SK-N-SH (cell line): Measurements from ENCODE around the gene EFCAB6. TPM values are rescaled to one million over a fixed set of nuclear protein-coding genes. Genes with fewer than 3 reads are reported as not detected.

Experiments used
- CTCF ChIA-PET: fragments of 300-600, 350-600 bp; formaldehyde crosslinking; extraction: SDS; loops from one replicate; lab custom pipeline; 2021; lab: Yijun Ruan, JAX
- POLR2A ChIA-PET: fragments of 350-600 bp; sonication (Branson Sonifier 250); formaldehyde crosslinking; extraction: SDS; loops from one replicate; lab custom pipeline; 2020; ENCODE audit warnings: antibody characterized with exemption, inconsistent platforms; lab: Yijun Ruan, JAX
- DNase-seq: peaks from one replicate; pipeline ENCODE4 v3.0.0; 2012
- H2AFZ ChIP-seq: fragments of 200-600 bp; sonication (generic); 2 replicates; pipeline ENCODE4 v1.8.1; 2016; ENCODE audit warnings: antibody characterized with exemption, mild to moderate bottlenecking, low read depth
- H3F3A ChIP-seq: fragments of 200-600 bp; sonication (generic); replicated peaks from 2 replicates; pipeline ENCODE3; 2016; ENCODE audit warnings: antibody characterized with exemption, mild to moderate bottlenecking; ENCODE audit not compliant: insufficient read depth
- H3K27ac ChIP-seq, 2 experiments: fragments of 200-500 bp in 1 of 2; fragments of 200-600 bp in 1 of 2; sonication (Bioruptor generic) in 1 of 2; sonication (generic), shearing (Covaris generic) in 1 of 2; 2 replicates each; pipeline versions ENCODE4 v1.5.1 to v1.6.1; 2014 to 2016; ENCODE audit warnings: low read depth in 2 of 2, inconsistent platforms in 1 of 2, low read length in 1 of 2, mild to moderate bottlenecking in 1 of 2, mixed read lengths in 1 of 2
- H3K27me3 ChIP-seq: fragments of 200-600 bp; sonication (generic), shearing (Covaris generic); 2 replicates; pipeline ENCODE4 v1.6.1; 2016; ENCODE audit warnings: mixed run types; ENCODE audit not compliant: insufficient read depth
- H3K36me3 ChIP-seq, 2 experiments: fragments of 200-500 bp in 1 of 2; fragments of 200-600 bp in 1 of 2; sonication (Bioruptor generic) in 1 of 2; sonication (generic) in 1 of 2; replicated peaks in 1 of 2; 2 replicates each; pipeline versions ENCODE3 to v1.5.1; 2014 to 2016; ENCODE audit warnings: low read length in 1 of 2, mild to moderate bottlenecking in 1 of 2; ENCODE audit not compliant: insufficient read depth in 2 of 2, control insufficient read depth in 1 of 2
- H3K4me1 ChIP-seq, 2 experiments: fragments of 200-500 bp in 1 of 2; fragments of 200-600 bp in 1 of 2; sonication (Bioruptor generic) in 1 of 2; sonication (generic), shearing (Covaris generic) in 1 of 2; 2 replicates each; pipeline versions ENCODE4 v1.5.1 to v1.6.1; 2014 to 2016; ENCODE audit warnings: low read depth in 1 of 2, low read length in 1 of 2, mixed run types in 1 of 2; ENCODE audit not compliant: insufficient read depth in 2 of 2, control insufficient read depth in 1 of 2
- H3K4me2 ChIP-seq: fragments of 200-600 bp; sonication (generic), shearing (Covaris generic); 2 replicates; pipeline ENCODE4 v1.6.1; 2017; ENCODE audit warnings: mixed run types
- H3K4me3 ChIP-seq, 2 experiments: fragments of 200-500 bp in 1 of 2; fragments of 200-600 bp in 1 of 2; sonication (Bioruptor generic) in 1 of 2; sonication (generic), shearing (Covaris generic) in 1 of 2; 2 replicates each; pipeline versions ENCODE4 v1.5.1 to v1.8.1; 2014 to 2016; ENCODE audit warnings: low read depth in 2 of 2, inconsistent platforms in 1 of 2, low read length in 1 of 2, mild to moderate bottlenecking in 1 of 2, mixed read lengths in 1 of 2, moderate library complexity in 1 of 2
- H3K79me2 ChIP-seq: fragments of 200-600 bp; sonication (generic); 2 replicates; pipeline ENCODE4 v1.8.1; 2017; ENCODE audit warnings: mild to moderate bottlenecking; ENCODE audit not compliant: insufficient read depth
- H3K9ac ChIP-seq: fragments of 200-600 bp; sonication (generic); 2 replicates; pipeline ENCODE4 v1.6.1; 2017; ENCODE audit warnings: mixed run types
- H3K9me2 ChIP-seq: fragments of 200-600 bp; sonication (generic); 2 replicates; pipeline ENCODE4 v1.6.1; 2017; ENCODE audit warnings: mixed run types
- H3K9me3 ChIP-seq: fragments of 200-600 bp; sonication (generic); 2 replicates; pipeline ENCODE4 v1.6.1; 2017; ENCODE audit warnings: mixed run types, mild to moderate bottlenecking, moderate library complexity
- H4K20me1 ChIP-seq: fragments of 200-600 bp; sonication (generic); 2 replicates; pipeline ENCODE4 v1.6.1; 2017; ENCODE audit warnings: mild to moderate bottlenecking, mixed run types; ENCODE audit not compliant: insufficient read depth
- ELF1 ChIP-seq: IDR thresholded peaks from 2 replicates; pipeline ENCODE4 v1.4.0; 2012
- EP300 ChIP-seq, 2 experiments: IDR thresholded peaks; 2 replicates each; pipeline versions ENCODE4 v1.4.0 to v1.6.1; 2012; ENCODE audit warnings: borderline replicate concordance in 1 of 2, low read depth in 1 of 2, low read length in 1 of 2
- EZH2phosphoT487 ChIP-seq: fragments of 200-600 bp; sonication (generic); IDR thresholded peaks from 2 replicates; pipeline ENCODE4 v1.6.1; 2017; ENCODE audit warnings: low read depth, mixed run types, mild to moderate bottlenecking, antibody characterized with exemption, moderate library complexity, borderline replicate concordance
- FOSL2 ChIP-seq: IDR thresholded peaks from 2 replicates; pipeline ENCODE4 v1.4.0; 2012; ENCODE audit warnings: low read depth, mild to moderate bottlenecking, moderate library complexity, borderline replicate concordance
- FOXJ3 ChIP-seq: sonication (generic); formaldehyde crosslinking; IDR thresholded peaks from 2 replicates; pipeline ENCODE4 v1.5.1; 2020; ENCODE audit warnings: mild to moderate bottlenecking, missing genetic modification reagents
- FOXM1 ChIP-seq: IDR thresholded peaks from 2 replicates; pipeline ENCODE4 v1.4.0; 2012; ENCODE audit warnings: low read depth, mild to moderate bottlenecking
- GABPA ChIP-seq: IDR thresholded peaks from 2 replicates; pipeline ENCODE4 v1.4.0; 2012; ENCODE audit warnings: low read depth, mild to moderate bottlenecking
- GATA2 ChIP-seq: sonication (generic); formaldehyde crosslinking; IDR thresholded peaks from 2 replicates; pipeline ENCODE4 v1.5.0; 2020; ENCODE audit warnings: mild to moderate bottlenecking, missing genetic modification reagents
- JUND ChIP-seq: IDR thresholded peaks from 2 replicates; pipeline ENCODE4 v1.4.0; 2012
- MAX ChIP-seq: IDR thresholded peaks from 2 replicates; pipeline ENCODE4 v1.4.0; 2012; ENCODE audit warnings: low read depth
- MXI1 ChIP-seq: IDR thresholded peaks from 2 replicates; pipeline ENCODE4 v1.6.1; 2012; ENCODE audit warnings: mild to moderate bottlenecking, low read depth, low read length, improper control_type of control experiment
- PBX3 ChIP-seq: IDR thresholded peaks from 2 replicates; pipeline ENCODE4; 2012
- RAD21 ChIP-seq: IDR thresholded peaks from 2 replicates; pipeline ENCODE4 v1.6.1; 2012; ENCODE audit warnings: mild to moderate bottlenecking, low read length
- RFX5 ChIP-seq: IDR thresholded peaks from 2 replicates; pipeline ENCODE4 v1.6.1; 2012; ENCODE audit warnings: mild to moderate bottlenecking, improper control_type of control experiment, low read length
- RXRA ChIP-seq: IDR thresholded peaks from 2 replicates; pipeline ENCODE4 v1.4.0; 2012; ENCODE audit warnings: low read depth, mild to moderate bottlenecking, borderline replicate concordance
- SIN3A ChIP-seq: IDR thresholded peaks from 2 replicates; pipeline ENCODE4 v1.6.1; 2012; ENCODE audit warnings: low read depth, mild to moderate bottlenecking, low read length, moderate library complexity, borderline replicate concordance
- TAF1 ChIP-seq: IDR thresholded peaks from 2 replicates; pipeline ENCODE4 v1.6.1; 2012; ENCODE audit warnings: low read depth, mild to moderate bottlenecking, low read length, moderate library complexity, borderline replicate concordance
- TCF12 ChIP-seq: IDR thresholded peaks from 2 replicates; pipeline ENCODE4 v1.4.0; 2012
- TEAD4 ChIP-seq: IDR thresholded peaks from 2 replicates; pipeline ENCODE4 v1.4.0; 2012; ENCODE audit warnings: mild to moderate bottlenecking, borderline replicate concordance; ENCODE audit not compliant: insufficient read depth
- USF2 ChIP-seq: fragments of 150-350 bp; IDR thresholded peaks from 2 replicates; pipeline ENCODE4 v1.6.1; 2017; ENCODE audit warnings: antibody characterized with exemption, low read length, low read depth, borderline replicate concordance
- YY1 ChIP-seq: IDR thresholded peaks from 2 replicates; pipeline ENCODE4 v1.4.0; 2012; ENCODE audit warnings: low read depth, mild to moderate bottlenecking
- ZBTB33 ChIP-seq: IDR thresholded peaks from 2 replicates; pipeline ENCODE4 v1.4.0; 2012; ENCODE audit warnings: low read depth, borderline replicate concordance
- WGBS: methylation state at CpG from one replicate; pipeline ENCODE4 v1.1.6; 2017; ENCODE audit warnings: low lambda C conversion rate; 5-methylcytosine and 5-hydroxymethylcytosine counted together
- polyA plus RNA-seq, 3 experiments: library from polyadenylated mRNA; depleted of rRNA; stranded (reverse); fragments of >200 nt; gene quantifications; 2 replicates each; pipeline ENCODE4 v1.2.3, GENCODE V29; 2012
- TF ChIP-seq, protein P1 (sequence below): fragments of 200-600 bp; sonication (generic); IDR thresholded peaks from 2 replicates; pipeline ENCODE4 v1.6.1; 2017; ENCODE audit warnings: antibody characterized with exemption, mild to moderate bottlenecking, moderate library complexity

Gene EFCAB6
- polyA plus RNA-seq, 1 of the 3 experiments (the other 2 are of a cell fraction): 0.46 TPM

- H3K4me3 ChIP-seq: no peak overlapping the region
- POLR2A ChIA-PET: no interaction called here
- H3K9me2 ChIP-seq: no peaks in the 10 kb centered on the region
- peak overlapping the region in 1 of 2 experiments; percentile 93; a peak in 2 of 4 replicates for H3K27ac ChIP-seq
- H3K36me3 ChIP-seq: no peaks in the 10 kb centered on the region
- H4K20me1 ChIP-seq: no peaks in the 10 kb centered on the region
- H3K27me3 ChIP-seq: no peaks in the 10 kb centered on the region
- H2AFZ ChIP-seq: no peak overlapping the region
- TF ChIP-seq PBX3: peak; percentile 90
- TF ChIP-seq YY1: no peak
- no peak for TF ChIP-seq USF2
- TF ChIP-seq GABPA: no peak
- no peak for TF ChIP-seq TAF1
- peak; percentile 46; the same call in 1 of the 2 replicates for TF ChIP-seq FOSL2
- no peak for TF ChIP-seq RAD21
- peak; percentile 64 for TF ChIP-seq JUND
- peak; percentile 57; the same call in 1 of the 2 replicates for TF ChIP-seq TEAD4
- peak in 1 of 2 experiments; percentile 75; a peak in 2 of 4 replicates for TF ChIP-seq EP300 (IDR thresholded peaks at IDR 0.05; ENCODE audit: borderline replicate concordance in 1 of 2, low read depth in 1 of 2, low read length in 1 of 2)
- TF ChIP-seq ZBTB33: no peak
- TF ChIP-seq RXRA: no peak
- TF ChIP-seq TCF12: peak; percentile 74
- TF ChIP-seq, all 33 proteins: peak for 6
- Histone ChIP-seq H3K9me3 (no peaks in the 10 kb centered on the region), H3K9ac (no peak overlapping the region), H3K4me2 (no peak overlapping the region), H3K79me2 (no peaks in the 10 kb centered on the region), H3K4me1 (no peaks in the 10 kb centered on the region), H3F3A (peaks cover 6% of the 10 kb centered on the region)
- CTCF ChIA-PET: no interaction called here
- no peak for DNase-seq
- WGBS: 20% methylated on average over 4 of the region's 4 CpGs
These were observed 189.2 kb downstream of the EFCAB6 start for GRCh38 chr22:43622886-43623285.

GRCh38 chr22:43620197-43620596 is 191.9 kb downstream of the EFCAB6 start:
- Histone ChIP-seq H3K4me1 (no peaks in the 10 kb centered on the region), H3K9me3 (no peaks in the 10 kb centered on the region), H3K27me3 (no peaks in the 10 kb centered on the region), H2AFZ (no peak overlapping the region), H3K27ac (no peak overlapping the region), H3K4me3 (no peak overlapping the region), H3K79me2 (no peaks in the 10 kb centered on the region), H3K4me2 (no peak overlapping the region), H4K20me1 (no peaks in the 10 kb centered on the region), H3K9ac (no peak overlapping the region), H3K36me3 (no peaks in the 10 kb centered on the region), H3K9me2 (no peaks in the 10 kb centered on the region), H3F3A (peaks cover 6% of the 10 kb centered on the region)
- WGBS: 55% methylated on average over 3 of the region's 3 CpGs
- no peak for TF ChIP-seq MAX
- no peak for TF ChIP-seq JUND
- no peak for TF ChIP-seq SIN3A
- no peak for TF ChIP-seq RFX5
- TF ChIP-seq GABPA: no peak
- TF ChIP-seq EZH2phosphoT487: no peak
- no peak for TF ChIP-seq GATA2 (CRISPR knock-in tag)
- TF ChIP-seq ELF1: no peak
- TF ChIP-seq FOXM1: no peak
- TF ChIP-seq FOXJ3: no peak
- TF ChIP-seq TAF1: no peak
- no peak for TF ChIP-seq MXI1
- TF ChIP-seq RXRA: no peak
- TF ChIP-seq TCF12: no peak
- TF ChIP-seq, protein P1, sequence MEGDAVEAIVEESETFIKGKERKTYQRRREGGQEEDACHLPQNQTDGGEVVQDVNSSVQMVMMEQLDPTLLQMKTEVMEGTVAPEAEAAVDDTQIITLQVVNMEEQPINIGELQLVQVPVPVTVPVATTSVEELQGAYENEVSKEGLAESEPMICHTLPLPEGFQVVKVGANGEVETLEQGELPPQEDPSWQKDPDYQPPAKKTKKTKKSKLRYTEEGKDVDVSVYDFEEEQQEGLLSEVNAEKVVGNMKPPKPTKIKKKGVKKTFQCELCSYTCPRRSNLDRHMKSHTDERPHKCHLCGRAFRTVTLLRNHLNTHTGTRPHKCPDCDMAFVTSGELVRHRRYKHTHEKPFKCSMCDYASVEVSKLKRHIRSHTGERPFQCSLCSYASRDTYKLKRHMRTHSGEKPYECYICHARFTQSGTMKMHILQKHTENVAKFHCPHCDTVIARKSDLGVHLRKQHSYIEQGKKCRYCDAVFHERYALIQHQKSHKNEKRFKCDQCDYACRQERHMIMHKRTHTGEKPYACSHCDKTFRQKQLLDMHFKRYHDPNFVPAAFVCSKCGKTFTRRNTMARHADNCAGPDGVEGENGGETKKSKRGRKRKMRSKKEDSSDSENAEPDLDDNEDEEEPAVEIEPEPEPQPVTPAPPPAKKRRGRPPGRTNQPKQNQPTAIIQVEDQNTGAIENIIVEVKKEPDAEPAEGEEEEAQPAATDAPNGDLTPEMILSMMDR: no peak
- ChIA-PET POLR2A (no interaction called here), CTCF (interaction anchor here (0.6 kb wide), 1 partner anchor 270 kb away, joined by 4 read pairs; no protein-coding TSS in a partner anchor)
- no peak for DNase-seq
